ENCODE measurements around the gene MBNL1.
A peak's percentile ranks its signal among the peaks of the same experiment; 100 is the strongest.

MBNL1 gene, protein sequence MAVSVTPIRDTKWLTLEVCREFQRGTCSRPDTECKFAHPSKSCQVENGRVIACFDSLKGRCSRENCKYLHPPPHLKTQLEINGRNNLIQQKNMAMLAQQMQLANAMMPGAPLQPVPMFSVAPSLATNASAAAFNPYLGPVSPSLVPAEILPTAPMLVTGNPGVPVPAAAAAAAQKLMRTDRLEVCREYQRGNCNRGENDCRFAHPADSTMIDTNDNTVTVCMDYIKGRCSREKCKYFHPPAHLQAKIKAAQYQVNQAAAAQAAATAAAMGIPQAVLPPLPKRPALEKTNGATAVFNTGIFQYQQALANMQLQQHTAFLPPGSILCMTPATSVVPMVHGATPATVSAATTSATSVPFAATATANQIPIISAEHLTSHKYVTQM

DNA sequence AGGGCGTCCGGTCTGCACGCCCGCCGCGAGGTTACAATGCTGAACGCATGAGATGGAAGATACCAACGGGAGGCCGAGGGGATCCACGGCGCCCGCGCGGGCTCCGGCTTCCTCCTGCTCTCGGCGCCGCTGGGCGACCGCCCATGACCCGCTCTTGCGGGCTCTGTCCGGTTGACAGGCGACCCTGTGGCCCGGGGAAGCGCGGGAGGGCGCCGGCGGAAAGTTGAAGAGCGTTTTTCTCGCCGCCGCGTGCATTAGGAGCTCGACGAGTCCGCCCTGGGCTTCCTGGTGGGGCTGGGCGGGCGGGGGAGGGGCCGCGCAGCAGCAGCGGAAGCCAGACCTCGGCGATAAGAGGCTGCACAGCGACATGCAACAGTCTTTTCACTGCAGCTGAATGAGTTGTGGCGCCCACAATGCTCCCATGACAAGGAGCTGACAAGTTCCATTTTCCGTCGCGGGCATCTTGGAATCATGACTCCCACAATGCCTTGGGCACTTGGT is at the start of gene MBNL1:
Gene MBNL1 (plus strand): TSS at position 375 of the 501 bp plus-strand sequence. CDS start 31,265 bp downstream, outside the sequence.
- DNase-seq: peak; percentile 47
- H3K27me3 ChIP-seq (ENCODE audit: insufficient read depth, low read depth, severe bottlenecking): peaks cover 42% of the 10 kb centered on the region
- TF ChIP-seq, protein P1, sequence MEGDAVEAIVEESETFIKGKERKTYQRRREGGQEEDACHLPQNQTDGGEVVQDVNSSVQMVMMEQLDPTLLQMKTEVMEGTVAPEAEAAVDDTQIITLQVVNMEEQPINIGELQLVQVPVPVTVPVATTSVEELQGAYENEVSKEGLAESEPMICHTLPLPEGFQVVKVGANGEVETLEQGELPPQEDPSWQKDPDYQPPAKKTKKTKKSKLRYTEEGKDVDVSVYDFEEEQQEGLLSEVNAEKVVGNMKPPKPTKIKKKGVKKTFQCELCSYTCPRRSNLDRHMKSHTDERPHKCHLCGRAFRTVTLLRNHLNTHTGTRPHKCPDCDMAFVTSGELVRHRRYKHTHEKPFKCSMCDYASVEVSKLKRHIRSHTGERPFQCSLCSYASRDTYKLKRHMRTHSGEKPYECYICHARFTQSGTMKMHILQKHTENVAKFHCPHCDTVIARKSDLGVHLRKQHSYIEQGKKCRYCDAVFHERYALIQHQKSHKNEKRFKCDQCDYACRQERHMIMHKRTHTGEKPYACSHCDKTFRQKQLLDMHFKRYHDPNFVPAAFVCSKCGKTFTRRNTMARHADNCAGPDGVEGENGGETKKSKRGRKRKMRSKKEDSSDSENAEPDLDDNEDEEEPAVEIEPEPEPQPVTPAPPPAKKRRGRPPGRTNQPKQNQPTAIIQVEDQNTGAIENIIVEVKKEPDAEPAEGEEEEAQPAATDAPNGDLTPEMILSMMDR (IDR thresholded peaks at IDR 0.05; ENCODE audit: low read depth, low read length): no peak
- no peaks in the 10 kb centered on the region for H3K9me3 ChIP-seq (ENCODE audit: severe bottlenecking)
- no peaks in the 10 kb centered on the region for H3K36me3 ChIP-seq
- peak within 1 kb of the TSS; percentile 47 for H3K27ac ChIP-seq
- H3K4me3 ChIP-seq (ENCODE audit: low read depth, low read length): peak within 1 kb of the TSS; percentile 67

DNA sequence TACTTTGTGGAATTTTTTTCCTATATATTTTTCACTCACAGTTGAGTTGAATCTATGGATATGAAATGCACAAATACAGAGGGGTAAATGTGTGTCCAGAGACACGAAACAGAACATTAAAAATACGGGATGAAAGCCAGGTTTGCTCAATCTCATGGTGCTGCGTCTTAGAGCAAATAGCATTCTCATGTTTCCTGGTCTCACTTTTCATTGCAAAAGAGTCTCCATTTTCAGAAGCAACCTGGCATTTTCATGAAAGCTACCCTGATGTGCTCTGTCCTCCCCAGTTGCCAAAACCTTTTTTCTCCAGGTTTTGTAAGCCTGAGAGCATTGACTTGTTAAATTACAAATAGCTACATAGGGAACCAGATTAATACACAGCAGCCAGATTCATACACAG is 49.5 kb upstream of the MBNL1 start:
- no peak overlapping the region for H3K4me3 ChIP-seq (ENCODE audit: low read depth, low read length)
- DNase-seq: no peak
- H3K9me3 ChIP-seq (ENCODE audit: severe bottlenecking): no peaks in the 10 kb centered on the region
- no peak overlapping the region for H3K27ac ChIP-seq
- no peaks in the 10 kb centered on the region for H3K27me3 ChIP-seq (ENCODE audit: insufficient read depth, low read depth, severe bottlenecking)
- no peaks in the 10 kb centered on the region for H3K36me3 ChIP-seq
- TF ChIP-seq, protein P1 (IDR thresholded peaks at IDR 0.05; ENCODE audit: low read depth, low read length): no peak

DNA sequence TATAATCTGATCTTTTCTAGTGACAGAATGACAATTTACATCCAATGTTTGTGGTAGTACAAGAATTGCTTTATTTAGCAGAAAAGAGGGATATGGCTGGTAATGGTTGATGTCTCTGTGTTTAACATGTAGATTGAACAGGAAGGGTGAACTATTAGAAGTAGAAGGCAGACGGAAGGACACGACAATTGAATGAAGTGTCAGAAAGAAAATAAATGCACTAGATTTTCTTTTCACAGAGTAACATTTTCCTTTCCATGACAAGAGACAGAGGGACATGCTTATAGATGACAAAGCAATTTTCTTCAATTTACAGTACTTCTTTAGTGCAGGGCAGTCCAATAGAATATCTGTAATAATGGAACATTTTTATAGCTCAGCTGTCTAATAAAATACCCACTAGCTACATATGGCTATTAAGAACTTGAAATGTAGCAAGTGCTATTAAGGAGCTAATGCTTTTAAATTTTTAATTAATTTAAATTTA is 48.9 kb upstream of the MBNL1 start:
- H3K4me3 ChIP-seq (ENCODE audit: low read depth, low read length): no peak overlapping the region
- no peak overlapping the region for H3K27ac ChIP-seq
- H3K36me3 ChIP-seq: no peaks in the 10 kb centered on the region
- no peaks in the 10 kb centered on the region for H3K9me3 ChIP-seq (ENCODE audit: severe bottlenecking)
- H3K27me3 ChIP-seq (ENCODE audit: insufficient read depth, low read depth, severe bottlenecking): no peaks in the 10 kb centered on the region
- TF ChIP-seq, protein P1 (IDR thresholded peaks at IDR 0.05; ENCODE audit: low read depth, low read length): no peak
- DNase-seq: no peak

DNA sequence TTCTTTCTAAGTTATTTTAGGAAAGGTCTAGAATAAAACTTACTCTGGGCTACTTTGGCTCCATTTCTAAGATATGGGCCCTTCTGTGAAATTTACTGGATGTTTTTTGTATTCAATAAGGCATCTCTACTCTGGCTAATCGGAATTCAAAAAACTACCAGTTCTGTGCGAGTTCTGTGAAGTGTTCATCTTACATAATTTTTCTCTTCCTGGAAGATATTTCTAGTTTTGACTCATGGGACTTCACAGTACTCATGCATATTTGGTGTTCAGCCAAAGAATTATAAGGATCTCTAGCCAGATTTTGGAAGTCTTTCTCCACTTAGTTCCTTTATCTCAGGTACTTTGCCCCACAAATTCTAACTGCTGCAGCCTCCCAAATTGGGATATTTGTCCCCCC is 46.4 kb upstream of the MBNL1 start:
- TF ChIP-seq, protein P1 (IDR thresholded peaks at IDR 0.05; ENCODE audit: low read depth, low read length): no peak
- Histone ChIP-seq H3K9me3 (ENCODE audit: severe bottlenecking) (no peaks in the 10 kb centered on the region), H3K27me3 (ENCODE audit: insufficient read depth, low read depth, severe bottlenecking) (no peaks in the 10 kb centered on the region), H3K36me3 (no peaks in the 10 kb centered on the region), H3K27ac (no peak overlapping the region), H3K4me3 (ENCODE audit: low read depth, low read length) (no peak overlapping the region)
- DNase-seq: no peak

DNA sequence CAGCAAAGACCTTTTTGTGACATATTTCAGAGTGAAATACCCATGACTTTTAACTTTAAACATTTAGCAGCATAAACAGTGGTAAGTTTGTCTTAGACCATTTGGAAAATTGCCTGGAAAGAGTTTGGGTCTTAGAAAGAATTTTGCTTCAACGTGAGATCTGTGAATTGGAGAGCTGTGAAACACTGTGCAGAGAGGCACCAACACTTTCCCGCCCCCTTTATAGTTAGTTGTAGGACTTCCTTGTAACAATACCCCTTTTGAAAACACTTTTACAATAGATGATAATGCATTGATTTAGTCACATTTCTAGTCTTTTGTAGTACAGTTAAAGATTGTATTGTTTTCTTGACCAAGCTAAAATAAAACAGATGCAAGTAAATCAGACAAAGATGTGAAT is 43.5 kb upstream of the MBNL1 start:
- Histone ChIP-seq H3K9me3 (ENCODE audit: severe bottlenecking) (no peaks in the 10 kb centered on the region), H3K4me3 (ENCODE audit: low read depth, low read length) (no peak overlapping the region), H3K27me3 (ENCODE audit: insufficient read depth, low read depth, severe bottlenecking) (no peaks in the 10 kb centered on the region), H3K27ac (no peak overlapping the region), H3K36me3 (no peaks in the 10 kb centered on the region)
- DNase-seq: no peak
- TF ChIP-seq, protein P1 (IDR thresholded peaks at IDR 0.05; ENCODE audit: low read depth, low read length): no peak

Data from WERI-Rb-1 (cell line).